AG08396 (cell line): ENCODE measurements around the gene PPP4R2.
"Not testable (repeated sequence)": the region's sequence is repeated elsewhere in the genome, so short reads cannot be mapped to it uniquely, and the experiment has no call there.

ENCODE experiments used
- DNase-seq: peaks from one replicate; pipeline ENCODE4 v3.0.0; 2012; ENCODE audit warnings: low spot score, mixed read lengths

Gene PPP4R2

GRCh38 chr3:73026111-73026759 is 29.6 kb downstream of the PPP4R2 start:
- no peak for DNase-seq

- DNase-seq = no peak
Observed at GRCh38 chr3:73026760-73027113, 30.1 kb downstream of the PPP4R2 start.

- DNase-seq = no peak
Observed at GRCh38 chr3:73028803-73029202, 32.2 kb downstream of the PPP4R2 start.

- peak; percentile 50 for DNase-seq
Observed at GRCh38 chr3:73029321-73029796, 32.7 kb downstream of the PPP4R2 start.

- DNase-seq = no peak
Observed at GRCh38 chr3:73030073-73030597, 33.5 kb downstream of the PPP4R2 start.

- no peak for DNase-seq
Observed at GRCh38 chr3:73031573-73032103, 35.0 kb downstream of the PPP4R2 start.

GRCh38 chr3:73036694-73037591 is 40.3 kb downstream of the PPP4R2 start:
- DNase-seq = no peak

GRCh38 chr3:73041537-73041936 is 44.9 kb downstream of the PPP4R2 start:
- DNase-seq = no peak

- no peak for DNase-seq
Observed at GRCh38 chr3:73043414-73043813, 46.8 kb downstream of the PPP4R2 start.

GRCh38 chr3:73045391-73045790 is 48.8 kb downstream of the PPP4R2 start:
- no peak for DNase-seq

- DNase-seq = no peak
Observed at GRCh38 chr3:73046195-73046594, 49.6 kb downstream of the PPP4R2 start.

GRCh38 chr3:73049319-73049718 is 52.7 kb downstream of the PPP4R2 start:
- DNase-seq = no peak

GRCh38 chr3:73052857-73053256 is 56.2 kb downstream of the PPP4R2 start:
- DNase-seq = no peak

- DNase-seq = no peak
Observed at GRCh38 chr3:73055583-73055982, 59.0 kb downstream of the PPP4R2 start.

GRCh38 chr3:73056014-73056844 is 59.6 kb downstream of the PPP4R2 start:
- DNase-seq = no peak

- DNase-seq = no peak
Observed at GRCh38 chr3:73056845-73057150, 60.2 kb downstream of the PPP4R2 start.

- no peak for DNase-seq
Observed at GRCh38 chr3:73060302-73060723, 63.7 kb downstream of the PPP4R2 start.

GRCh38 chr3:73061416-73061815 is 64.8 kb downstream of the PPP4R2 start, which contains the start of gene EBLN2:
Gene EBLN2 (plus strand): TSS chr3:73061659. CDS start chr3:73062082, 423 bp downstream.
- DNase-seq = no peak

- DNase-seq = not testable (repeated sequence)
Observed at GRCh38 chr3:73066243-73066642, 69.6 kb downstream of the PPP4R2 start.

GRCh38 chr3:73068419-73068818 is 71.8 kb downstream of the PPP4R2 start:
- DNase-seq = no peak

- no peak for DNase-seq
Observed at GRCh38 chr3:73069187-73069586, 72.6 kb downstream of the PPP4R2 start.
